ENCODE measurements around the gene CACNA2D2.

The CACNA2D2 gene

DNA sequence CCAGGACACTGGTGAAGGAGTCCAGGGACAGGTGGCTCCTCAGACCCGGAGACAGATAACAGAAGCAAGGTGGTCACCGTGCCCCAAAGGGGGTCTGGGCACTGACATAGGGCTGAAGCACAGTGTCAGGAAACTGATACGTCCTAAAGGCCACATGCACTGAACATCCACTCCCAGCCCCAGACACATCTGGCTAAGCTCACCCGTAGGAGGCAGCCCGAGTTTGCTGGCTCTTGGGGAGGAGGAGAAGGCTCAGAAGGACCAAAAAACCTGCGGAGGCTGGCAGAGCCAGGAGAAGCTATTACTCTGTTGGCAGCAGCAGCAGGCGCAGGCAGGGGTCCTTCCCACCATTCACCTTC lies 1.2 kb downstream of the CACNA2D2 start:
- no peak for DNase-seq (ENCODE audit: low read depth in 2 of 2)

DNA sequence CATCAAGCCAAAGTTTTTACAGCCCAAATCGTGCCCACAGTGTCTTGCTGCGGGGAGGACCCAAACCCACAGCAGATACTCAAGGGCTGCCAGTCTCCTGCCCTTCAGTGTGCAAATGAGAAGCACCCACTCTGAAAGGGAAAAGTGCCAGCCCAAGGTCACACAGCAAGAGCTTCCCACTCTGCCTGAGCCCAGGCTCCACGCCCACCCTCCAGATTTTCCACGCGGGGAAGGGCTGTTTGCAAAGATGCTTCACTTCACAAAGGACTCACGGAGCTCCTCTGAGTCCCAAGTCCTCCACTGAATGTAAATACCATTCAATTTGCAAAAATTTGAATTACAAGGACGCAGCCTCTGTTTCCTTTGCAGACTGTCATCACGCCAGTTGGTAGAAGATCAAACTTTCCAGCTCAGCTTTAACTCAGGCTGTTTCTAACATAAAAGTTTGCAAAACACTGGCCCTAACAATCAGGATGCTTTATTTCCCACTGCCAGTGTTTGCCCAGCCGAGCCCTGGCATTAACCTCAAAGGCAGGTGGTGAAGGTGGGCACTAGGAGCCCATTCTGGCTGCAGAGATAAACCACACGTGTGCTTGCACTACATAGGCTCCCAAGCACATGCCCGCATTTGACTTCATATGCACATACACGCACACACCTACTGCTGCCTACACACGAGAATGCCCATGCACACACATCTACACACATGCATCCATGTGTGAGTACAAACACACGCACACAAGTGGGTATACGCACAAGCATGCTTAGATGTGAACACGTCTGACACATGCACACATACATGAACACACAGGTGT lies 7.6 kb downstream of the CACNA2D2 start:
- DNase-seq (ENCODE audit: low read depth in 2 of 2) = no peak

DNA sequence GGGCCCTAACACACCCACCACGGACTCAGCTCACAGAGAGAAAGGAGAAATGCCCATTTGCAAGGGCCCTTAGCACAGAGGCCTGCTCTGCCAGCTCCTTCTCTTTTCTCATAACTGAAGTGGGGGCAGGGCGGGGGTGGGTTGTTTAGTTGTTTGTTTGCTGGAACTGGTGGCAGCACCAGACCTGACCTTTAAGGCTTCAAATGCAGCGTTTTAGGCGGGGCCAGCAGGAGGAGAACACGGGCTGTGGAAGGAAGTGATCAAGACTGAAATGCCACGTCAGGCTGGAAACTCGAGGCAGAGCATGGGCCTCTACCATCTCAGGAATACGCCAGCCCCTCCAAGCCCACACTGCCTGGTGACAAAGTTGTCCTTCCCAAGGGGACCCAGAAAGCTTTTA lies 9.3 kb downstream of the CACNA2D2 start:
- DNase-seq (ENCODE audit: low read depth in 2 of 2) = no peak

DNA sequence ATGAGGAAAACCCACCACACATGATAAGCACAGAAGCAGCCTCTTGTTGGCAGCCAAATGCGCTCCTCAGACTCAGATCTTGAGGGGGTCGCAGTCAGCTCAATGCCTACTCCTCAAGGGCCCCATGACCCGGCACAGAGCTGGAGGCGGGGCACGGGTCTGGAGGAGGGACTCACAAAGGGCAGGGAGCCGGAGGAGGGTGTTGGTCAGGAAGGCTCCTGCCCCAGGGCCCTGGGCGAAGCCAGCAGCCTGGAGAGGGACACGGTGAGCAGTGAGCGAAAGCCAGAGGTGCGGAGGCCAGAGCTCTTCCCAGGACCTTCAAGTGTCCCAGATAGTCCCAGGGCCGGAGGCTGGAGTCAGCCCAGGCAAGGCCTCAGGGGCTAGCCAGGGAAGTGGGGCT lies 9.8 kb downstream of the CACNA2D2 start:
- no peak for DNase-seq (ENCODE audit: low read depth in 2 of 2)

DNA sequence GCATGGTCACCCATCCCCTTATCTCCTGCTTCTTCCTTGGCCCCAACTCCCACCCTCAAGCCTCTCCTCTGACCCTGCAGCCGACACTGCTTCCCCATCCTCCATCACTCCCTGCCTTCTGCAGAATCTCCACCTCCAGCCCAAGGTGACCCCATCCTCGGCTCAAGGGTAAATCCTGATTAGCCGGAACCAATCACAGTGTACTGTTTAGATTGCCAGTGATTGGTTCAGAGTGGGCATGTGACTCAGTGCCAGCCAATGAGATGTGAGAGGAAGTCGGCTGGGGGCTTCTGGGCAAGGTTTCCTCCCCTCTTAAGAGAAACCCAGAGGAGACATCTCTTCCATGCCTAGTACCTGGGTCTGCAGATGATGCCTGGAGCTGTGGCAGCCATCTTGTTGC lies 10.3 kb downstream of the CACNA2D2 start:
- DNase-seq (ENCODE audit: low read depth in 2 of 2) = no peak

DNA sequence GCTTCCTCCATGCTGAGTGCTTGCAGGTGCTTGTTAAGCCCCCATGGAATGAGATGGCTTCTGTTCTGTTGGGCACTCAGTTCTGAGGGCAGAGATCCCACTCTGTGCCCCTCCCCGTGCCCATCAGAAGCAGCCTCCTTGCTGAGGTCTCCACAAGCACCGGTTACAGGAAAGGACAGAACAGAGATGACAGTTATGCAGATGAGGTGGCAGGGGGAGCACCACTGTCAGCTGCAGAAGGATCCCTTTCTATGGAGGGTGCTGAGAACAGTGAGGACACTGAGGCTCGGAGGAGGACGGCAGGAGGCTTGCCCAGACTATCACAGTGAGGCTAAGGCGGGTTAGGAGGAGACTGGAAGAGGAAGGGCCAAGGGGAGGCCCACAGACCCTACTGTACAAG lies 12.4 kb downstream of the CACNA2D2 start:
- no peak for DNase-seq (ENCODE audit: low read depth in 2 of 2)

DNA sequence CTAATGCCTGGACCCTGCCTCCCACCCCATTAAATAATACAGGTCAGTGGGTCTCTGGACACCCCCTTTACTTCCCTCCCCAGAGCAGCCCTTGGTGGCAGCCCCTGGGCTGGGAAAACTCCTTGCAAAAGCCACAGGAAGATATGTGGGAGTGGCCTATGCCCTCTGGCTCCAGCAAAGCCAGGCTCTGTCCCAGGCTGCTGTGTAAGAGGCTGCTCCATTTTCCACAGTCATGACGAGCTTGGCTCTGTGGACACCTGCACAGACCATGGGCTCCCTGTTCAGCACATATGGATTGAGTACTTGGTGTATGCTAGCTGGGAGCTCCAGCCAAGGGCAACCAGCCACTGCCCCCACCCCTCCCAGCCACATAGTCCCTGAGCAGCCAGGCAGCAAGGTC lies 13.0 kb downstream of the CACNA2D2 start:
- no peak for DNase-seq (ENCODE audit: low read depth in 2 of 2)

DNA sequence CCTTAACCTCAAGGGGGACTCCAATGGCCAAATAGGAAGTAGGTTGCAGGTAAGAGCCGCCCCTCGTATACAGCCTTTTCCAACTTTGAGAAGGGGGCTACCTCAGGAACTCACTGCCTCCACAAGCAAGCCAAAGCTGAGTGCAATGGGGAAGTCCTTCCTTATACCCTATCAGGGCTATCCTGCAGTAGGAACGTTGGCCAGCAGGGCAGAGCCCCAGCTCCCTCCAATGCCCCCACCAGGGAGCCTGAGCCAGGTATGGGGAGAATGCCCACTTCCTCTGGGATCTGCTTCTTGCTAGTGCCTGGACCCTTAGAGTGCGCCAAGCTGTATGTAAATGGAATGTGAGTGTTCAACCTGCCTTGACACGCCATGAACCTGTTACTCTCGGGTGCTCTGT lies 16.3 kb downstream of the CACNA2D2 start:
- no peak for DNase-seq (ENCODE audit: low read depth in 2 of 2)

DNA sequence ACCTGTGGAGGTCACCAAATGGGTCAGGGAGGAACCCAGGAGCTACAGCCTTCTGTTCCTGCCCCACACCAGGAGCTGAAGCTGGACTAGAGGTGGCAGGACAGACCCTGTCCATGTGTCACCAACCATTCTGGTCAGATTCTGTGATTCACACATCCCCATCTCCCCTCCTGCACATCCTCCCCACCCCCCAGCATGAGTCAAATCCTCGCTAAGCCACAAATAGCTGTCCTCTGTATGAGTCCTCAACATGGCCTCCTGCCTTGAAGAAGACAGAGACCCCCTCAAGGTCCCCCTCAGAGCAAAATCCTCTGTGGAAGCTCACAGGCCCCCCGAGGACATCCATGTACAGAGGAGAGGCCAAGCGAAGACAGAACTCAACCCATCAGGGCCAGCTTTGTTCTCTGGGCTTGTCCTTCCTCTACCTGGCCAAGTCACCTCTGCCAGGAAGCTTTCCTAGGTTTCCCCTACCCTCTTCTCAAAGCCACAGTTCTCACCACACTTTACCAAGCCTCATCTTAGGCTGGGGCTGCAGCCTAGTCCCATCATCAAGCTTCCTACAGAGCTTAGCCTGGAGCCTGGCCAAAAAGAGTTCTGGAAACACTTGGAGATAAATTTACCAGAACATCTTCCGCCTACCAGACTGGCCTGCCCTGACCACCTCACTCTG lies 17.1 kb downstream of the CACNA2D2 start:
- DNase-seq (ENCODE audit: low read depth in 2 of 2) = no peak

DNA sequence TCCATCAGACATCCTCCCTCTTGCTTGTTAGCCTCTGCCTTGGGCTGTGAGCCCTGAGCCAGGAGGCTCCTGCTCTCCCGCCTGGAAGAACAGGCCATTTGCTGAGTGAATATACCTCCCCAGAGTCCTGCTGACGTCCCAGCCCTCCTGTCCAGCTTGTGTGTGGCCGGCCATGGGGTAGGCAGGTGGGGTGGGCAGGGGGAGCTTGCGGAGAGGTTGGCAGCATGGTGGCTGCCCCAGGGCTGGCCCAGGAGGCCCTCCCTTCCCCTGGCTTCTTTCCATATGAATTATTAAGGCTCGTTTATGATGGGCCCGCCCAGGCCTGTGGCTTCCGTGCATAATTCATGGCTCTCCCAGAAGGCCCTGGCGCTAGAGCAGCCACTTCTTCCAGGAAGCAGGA lies 18.7 kb downstream of the CACNA2D2 start:
- no peak for DNase-seq (ENCODE audit: low read depth in 2 of 2)

DNA sequence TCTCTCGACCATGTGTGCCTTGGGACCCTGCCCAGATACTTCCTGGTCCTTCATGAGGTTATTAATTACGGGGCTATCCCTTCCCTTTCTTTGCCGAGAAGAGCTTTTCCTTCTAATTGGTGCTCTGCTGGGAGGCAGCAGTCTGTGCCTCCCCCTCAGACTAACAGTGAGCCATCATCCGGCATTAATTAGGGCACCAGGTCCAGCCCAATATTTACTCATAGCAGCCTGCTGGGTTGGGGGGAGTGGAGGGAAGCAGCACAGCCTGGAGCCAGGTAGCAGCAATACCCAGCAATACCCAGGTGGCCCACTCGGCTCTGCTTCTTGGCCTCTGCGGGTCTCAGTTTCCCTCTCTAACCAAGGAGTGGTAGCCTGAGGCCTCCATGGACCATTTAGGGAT lies 20.1 kb downstream of the CACNA2D2 start:
- no peak for DNase-seq (ENCODE audit: low read depth in 2 of 2)

DNA sequence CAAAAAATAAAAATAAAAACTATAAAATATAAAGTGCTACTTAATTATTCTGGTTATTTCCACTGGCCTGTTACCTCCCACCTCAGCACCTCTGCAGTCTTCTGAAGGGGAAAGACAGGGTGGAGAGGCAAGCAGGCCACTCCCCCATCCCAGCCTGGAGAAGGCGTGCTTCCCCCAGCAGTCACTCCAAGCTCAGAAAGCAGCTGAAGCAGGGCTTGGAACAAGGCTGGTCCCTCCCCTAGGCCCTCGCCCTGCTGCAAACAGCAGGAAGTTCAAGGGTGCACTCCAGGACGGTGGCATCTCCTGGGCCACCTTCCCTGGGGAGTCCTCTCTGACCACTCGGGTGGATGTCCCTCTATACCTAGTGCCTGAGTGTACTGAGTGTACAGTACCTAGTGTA lies 21.4 kb downstream of the CACNA2D2 start:
- no peak for DNase-seq (ENCODE audit: low read depth in 2 of 2)

DNA sequence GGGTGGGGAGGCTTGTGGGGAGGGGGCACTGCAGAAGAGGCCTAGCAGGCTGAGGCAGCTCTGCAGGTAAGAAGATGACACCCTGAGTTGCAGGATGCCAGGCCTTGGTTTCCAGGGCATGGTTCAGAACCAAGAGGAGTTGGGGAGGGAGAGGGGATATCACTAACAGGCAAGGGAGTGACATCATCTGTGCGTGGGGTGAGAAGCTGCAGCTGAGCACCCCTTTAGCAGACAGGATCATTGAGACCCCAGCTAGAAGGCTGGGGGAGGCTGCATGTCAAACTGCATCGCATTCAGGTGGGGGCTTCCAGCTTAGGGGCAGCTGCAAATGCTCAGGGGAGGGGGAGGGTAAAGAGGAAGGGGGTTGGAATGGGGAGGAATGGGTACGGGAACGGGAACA lies 23.0 kb downstream of the CACNA2D2 start:
- DNase-seq (ENCODE audit: low read depth in 2 of 2) = no peak

DNA sequence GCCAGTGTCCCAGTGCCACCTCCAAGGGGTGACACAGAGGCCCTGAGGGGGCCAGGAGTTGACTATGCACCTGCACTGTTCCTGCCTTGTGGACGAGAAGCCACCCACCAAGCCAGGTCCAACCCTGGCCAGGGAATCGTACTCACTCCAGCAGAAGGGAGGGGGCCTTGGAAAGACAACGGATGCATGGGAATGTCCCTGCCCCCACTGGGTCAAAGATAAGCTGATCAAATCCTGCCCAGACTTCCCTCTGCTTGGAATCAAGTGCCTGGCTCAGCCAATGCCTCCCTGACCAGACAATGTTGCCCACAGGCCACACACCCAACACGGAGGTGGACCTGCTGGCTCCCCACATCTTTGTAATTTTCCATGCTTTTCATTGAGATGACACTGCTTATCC lies 23.9 kb downstream of the CACNA2D2 start:
- no peak for DNase-seq (ENCODE audit: low read depth in 2 of 2)

DNA sequence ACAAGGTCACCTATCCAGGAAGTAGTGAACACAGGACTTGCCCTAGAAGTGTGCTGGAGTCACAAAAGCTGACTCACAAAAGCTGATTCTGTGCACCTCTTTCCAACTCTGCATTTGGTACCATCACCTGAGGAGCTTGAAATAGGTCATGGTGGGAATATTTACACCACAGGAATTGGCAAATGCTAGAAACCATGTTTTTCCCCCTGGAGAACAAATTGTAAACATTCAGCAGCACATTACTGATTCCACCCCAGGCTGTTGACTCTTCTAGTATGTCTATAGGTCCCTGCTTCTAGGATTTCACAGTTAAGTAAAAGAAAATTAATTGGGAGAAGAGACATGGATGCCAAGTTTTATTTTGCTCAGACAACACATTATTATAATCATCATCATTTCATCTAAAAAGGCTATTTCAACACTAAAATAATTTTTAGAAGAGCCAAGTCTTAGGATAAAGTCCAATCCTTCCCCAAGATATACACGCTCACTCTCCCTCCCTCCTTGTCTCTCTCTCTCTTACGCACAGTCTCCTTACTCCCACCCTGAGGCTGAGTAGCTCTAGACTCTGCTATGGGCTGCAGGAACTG lies 24.7 kb downstream of the CACNA2D2 start:
- no peak for DNase-seq (ENCODE audit: low read depth in 2 of 2)

DNA sequence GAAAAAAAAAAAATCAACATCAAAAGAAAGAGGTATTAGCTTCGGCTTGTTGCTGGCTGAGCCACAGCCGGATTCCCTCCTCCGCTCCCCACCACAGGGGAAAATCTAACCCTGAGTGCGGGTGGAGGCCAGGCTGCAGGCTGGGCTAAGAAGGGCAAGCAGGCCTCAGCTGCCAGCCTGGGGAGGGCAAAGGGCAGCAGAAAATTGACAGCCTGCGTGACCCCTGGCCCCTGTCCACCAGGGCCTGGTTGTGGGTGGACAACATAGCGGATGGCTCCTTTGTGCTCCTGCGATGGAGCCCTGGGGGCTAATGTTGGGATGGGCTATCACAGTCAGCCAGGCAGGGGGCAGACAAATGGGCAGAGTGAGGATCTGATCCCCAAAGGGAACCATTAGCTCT lies 25.4 kb downstream of the CACNA2D2 start:
- DNase-seq (ENCODE audit: low read depth in 2 of 2) = no peak

DNA sequence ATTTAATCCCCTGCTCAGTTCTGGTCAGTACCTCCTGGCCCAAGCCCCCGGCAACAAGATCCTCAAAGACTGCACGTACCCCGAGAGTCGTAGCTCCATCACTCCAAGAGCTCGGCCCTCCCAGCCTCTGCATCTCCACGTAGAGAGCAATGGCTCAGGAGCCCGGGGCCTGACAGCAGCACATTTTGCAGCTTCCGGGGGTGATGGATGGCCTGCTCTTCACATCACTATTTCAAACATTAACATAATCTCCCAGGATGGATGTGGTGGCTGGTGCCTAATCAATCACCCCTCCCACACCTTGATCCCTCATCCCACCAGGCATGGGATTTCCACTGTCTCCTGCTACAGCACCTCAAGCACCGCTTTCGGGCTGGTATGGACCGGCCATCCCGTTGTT lies 28.1 kb downstream of the CACNA2D2 start:
- no peak for DNase-seq (ENCODE audit: low read depth in 2 of 2)

DNA sequence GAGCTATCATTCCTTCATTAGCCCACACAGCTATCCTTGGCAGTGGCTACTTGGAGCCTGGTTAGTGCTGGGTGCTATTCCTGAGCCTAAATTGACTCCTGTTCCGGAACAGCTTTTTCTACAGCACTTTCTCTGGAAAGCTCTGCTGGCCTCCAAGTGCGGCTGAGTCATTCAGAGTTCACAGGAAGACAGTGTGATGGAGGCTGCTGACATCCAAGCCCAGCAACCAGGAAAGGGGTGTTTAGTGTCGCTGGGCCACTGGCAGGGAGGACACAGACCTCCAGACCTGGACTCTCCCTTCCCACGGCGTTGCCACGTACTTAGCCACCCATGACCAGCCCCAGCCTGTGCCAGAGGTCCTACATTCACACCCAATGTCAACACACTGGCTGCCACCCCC lies 28.7 kb downstream of the CACNA2D2 start:
- no peak for DNase-seq (ENCODE audit: low read depth in 2 of 2)

DNA sequence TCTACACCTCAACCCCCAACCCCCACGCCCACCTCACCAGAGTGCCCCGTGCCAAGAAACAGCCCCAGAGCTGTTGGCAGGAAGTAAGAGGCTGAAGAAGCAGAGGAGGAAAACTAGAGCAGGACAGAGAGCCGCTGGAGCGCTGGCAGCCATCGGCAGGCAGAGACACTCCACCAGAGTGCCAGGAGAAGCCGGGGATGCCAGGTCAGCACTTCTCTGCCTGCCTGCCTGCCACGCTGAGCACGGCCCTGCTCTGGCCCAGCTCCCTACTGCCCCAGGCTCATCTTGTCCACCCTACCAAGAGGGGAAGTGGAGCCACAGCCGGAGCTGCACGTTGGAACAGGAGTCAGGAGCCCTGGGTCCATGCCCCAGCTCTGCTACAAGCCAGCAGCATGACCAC lies 29.7 kb downstream of the CACNA2D2 start:
- DNase-seq (ENCODE audit: low read depth in 2 of 2) = no peak

DNA sequence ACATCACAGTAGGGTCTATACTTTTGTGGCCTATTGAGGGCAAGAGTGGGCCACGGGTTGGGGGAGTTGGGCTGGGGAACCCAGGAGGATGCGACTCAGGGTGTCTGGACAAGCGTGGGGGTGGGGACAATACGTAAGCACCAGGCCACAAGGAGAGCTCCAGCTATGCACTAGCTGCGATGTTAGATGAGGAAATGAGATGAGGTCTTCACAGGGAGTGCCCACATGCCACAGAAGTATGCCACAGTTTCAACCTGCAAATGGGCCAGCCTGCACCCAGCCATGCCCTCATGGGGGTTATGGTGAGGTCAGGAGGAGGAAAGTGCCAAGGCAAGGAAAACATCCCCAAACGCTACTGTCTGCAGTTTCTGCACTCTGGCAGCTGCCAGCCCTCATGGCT lies 30.5 kb downstream of the CACNA2D2 start:
- no peak for DNase-seq (ENCODE audit: low read depth in 2 of 2)

DNA sequence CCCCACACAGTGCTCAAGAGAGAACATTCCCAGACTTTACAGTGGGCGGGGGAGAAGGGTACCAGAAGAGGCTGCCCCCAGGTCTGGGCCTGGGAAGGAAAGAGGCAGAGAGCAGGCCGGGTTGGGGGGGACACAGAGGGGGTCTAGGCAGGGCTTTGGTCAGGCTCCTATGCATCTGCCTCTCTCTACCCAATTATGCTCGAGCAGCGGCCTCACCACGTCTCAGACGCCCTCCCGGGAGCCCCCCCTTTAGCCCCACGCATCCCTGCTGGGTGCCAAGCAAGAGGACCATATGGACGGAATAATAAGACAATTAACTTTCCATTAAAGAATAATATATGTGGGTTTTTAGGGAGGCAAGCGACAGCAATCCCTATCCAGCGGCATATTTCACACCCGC lies 32.8 kb downstream of the CACNA2D2 start:
- no peak for DNase-seq (ENCODE audit: low read depth in 2 of 2)

DNA sequence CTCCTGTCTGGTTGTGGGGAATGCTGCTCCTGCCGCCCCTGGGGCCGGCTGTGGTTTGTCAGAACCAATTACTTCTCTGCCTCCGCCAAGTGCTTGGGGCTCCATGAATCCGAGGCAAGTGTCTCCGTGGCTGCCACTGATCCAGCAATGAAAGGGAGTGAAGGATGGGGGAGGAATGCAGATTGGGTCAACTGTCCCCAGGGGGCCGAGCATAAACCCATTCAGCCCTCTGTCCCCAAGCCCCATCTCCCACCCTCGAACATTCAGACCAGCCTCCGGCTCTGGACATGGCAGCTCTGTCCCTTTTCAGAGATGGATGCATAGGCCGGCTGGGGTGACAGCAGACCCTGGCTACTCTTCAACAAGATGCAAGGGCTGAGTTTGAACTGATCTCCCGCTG lies 35.5 kb downstream of the CACNA2D2 start:
- DNase-seq (ENCODE audit: low read depth in 2 of 2) = no peak

DNA sequence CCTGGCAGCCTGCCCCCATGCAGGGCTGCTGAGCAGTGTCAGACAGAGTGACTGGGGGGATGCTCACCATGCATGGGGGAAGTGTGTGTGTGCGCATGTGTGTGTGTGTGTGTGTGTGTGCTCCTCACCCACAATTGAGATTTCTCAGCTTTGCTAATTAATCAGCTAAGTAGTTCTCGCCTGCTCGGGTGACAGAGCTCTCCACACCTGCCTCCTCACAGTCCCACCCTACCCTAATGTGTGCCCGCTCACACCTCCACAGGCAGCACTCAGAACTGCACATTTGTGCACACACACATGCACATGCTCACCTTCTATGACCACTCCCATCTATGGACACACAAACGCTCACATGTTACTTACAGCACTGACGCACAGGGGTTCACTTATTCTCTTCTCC lies 37.3 kb downstream of the CACNA2D2 start:
- DNase-seq (ENCODE audit: low read depth in 2 of 2) = no peak
